Renal pelvis (tissue), 4 donors: ENCODE results near the gene MRPS35. TPM values are rescaled to one million over a fixed set of nuclear protein-coding genes. Genes with fewer than 3 reads are reported as not detected.

Experiments used
- DNase-seq: peaks from one replicate; pipeline ENCODE4 v3.0.0-alpha.2; 2013
- polyA plus RNA-seq, 3 donors: library from polyadenylated mRNA; unstranded; fragments of 120-200 nt; gene quantifications; one replicate each; pipeline ENCODE4 v1.2.1, GENCODE V29; 2013; ENCODE audit not compliant: insufficient read length in 3 of 3

MRPS35 gene
- polyA plus RNA-seq, 3 donors = 69.1 to 75.3 (median 75.3) TPM

DNA sequence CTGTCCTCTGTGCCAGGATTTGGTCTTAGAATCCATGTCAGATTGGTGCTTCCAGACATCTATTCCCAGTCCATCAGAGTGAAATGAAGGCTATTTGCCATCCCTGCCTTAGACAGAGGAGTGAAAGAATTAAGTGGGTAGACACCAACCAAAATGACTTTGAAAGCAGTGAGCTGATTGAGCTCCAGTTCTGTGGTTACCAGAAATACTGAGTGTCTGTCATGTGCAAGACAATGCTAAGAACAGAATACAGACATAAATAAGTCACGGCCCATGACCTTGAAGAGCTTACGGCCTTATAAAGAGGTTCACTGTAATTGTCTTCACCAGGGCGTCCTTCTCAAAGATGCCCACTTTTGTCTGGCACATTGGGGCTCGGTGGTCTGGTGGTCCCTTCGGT is 91.0 kb downstream of the MRPS35 start:
- DNase-seq = no peak

DNA sequence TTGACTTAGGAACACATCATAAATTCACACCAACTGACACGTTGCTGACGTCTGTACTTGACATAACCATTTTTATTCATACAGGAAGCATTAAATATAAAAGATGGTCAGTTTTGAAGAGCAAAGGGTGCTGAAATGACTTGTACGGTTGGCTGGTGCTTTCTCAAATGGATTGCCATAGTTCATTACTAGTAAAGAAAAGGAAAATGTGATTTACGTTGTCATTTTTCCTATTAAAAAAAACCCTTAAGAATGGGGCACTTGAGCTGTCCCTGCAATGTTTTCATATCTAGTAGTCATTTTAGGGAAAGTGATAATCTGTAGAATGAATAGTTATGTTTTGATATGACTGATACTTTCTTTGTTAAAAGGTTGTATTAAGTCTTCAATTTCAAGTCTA is 91.9 kb downstream of the MRPS35 start:
- no peak for DNase-seq

DNA sequence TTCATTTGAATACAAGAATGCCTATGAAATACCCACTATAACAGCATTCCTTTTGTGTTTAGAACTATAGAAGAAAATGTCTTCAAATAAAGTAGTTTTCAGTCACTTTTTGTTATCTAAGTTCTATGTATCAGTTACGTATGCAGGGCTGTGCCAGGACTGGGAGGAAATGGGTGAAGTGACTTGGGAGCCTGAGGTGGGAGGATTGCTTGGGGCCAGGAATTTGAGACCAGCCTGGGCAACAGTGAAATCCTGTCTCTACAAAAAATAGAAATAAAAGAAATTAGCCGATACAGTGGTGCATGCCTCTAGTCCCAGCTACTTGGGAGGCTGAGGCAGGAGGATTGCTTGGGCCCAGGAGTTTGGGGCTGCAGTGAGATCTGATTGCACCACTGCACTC is 92.3 kb downstream of the MRPS35 start:
- no peak for DNase-seq

DNA sequence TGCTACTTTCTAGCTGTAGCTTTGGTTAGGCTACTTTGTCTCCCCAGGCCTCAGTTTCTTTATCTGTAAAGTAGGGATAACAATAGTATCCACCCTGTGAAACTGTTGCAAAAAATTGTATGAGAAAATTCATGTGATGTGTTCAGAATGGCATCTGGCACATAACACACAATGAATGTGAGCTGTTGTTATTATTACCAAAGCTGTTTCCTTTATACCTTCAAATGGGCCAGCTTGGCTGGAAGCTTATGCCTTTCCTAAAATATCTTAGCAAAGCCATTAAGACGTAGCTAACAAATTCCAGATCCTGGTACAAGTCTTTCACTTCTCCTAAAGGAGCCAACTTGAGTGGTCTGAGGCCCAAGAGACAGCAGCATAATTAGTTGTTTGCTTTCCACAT is 94.6 kb downstream of the MRPS35 start:
- no peak for DNase-seq

Other genes with a start within 250 kb of the MRPS35 start
- gene PPFIBP1, start 186.6 kb upstream of the MRPS35 start, polyA plus RNA-seq = 100 to 1,000 TPM in 2 of 3 donors, 10 to 100 TPM in 1; 66.3 to 136 (median 112) TPM
- gene REP15, start 14.4 kb upstream of the MRPS35 start, polyA plus RNA-seq = 1 to 10 TPM; 2.4 to 4.6 (median 3.3) TPM
- gene KLHL42, start 69.4 kb downstream of the MRPS35 start, polyA plus RNA-seq = 10 to 100 TPM; 28.0 to 46.0 (median 42.3) TPM
- gene MANSC4, start 69.4 kb downstream of the MRPS35 start, polyA plus RNA-seq = under 1 TPM; 0.24 to 0.89 (median 0.51) TPM